Gastroesophageal sphincter (tissue), 4 donors: ENCODE measurements around the gene ITGA11. TPM values are rescaled to one million over a fixed set of nuclear protein-coding genes. Genes with fewer than 3 reads are reported as not detected.

Source experiments
- ATAC-seq: fragments of 150-250 bp; one replicate; pipeline ENCODE4 v1.9.1; 2016; ENCODE audit warnings: mild to moderate bottlenecking, moderate library complexity
- H3K27ac ChIP-seq, 4 donors: fragments of 200-600 bp; sonication (generic) in 3 of 4; 1 replicate in 3 of 4; 2 replicates in 1 of 4; pipeline ENCODE4 v1.5.1; 2016 to 2019
- H3K27me3 ChIP-seq: fragments of 200-600 bp; sonication (generic); one replicate; pipeline ENCODE4 v1.5.1; 2019
- H3K36me3 ChIP-seq, 2 donors: fragments of 200-600 bp; sonication (generic); one replicate each; pipeline ENCODE4 v1.5.1; 2019; ENCODE audit warnings: control low read depth in 1 of 2
- H3K4me1 ChIP-seq, 3 donors: fragments of 200-600 bp; sonication (generic); 1 replicate in 2 of 3; 2 replicates in 1 of 3; pipeline ENCODE4 v1.5.1; 2016 to 2019; ENCODE audit warnings: control low read depth in 2 of 3
- H3K4me3 ChIP-seq, 2 donors: fragments of 200-600 bp; sonication (generic); one replicate each; pipeline ENCODE4 v1.5.1; 2019; ENCODE audit warnings: mild to moderate bottlenecking in 1 of 2, moderate library complexity in 1 of 2
- H3K9me3 ChIP-seq, 3 donors: fragments of 200-600 bp; sonication (generic); one replicate each; pipeline ENCODE4 v1.5.1; 2017 to 2019; ENCODE audit warnings: control low read depth in 2 of 3
- EP300 ChIP-seq: sonication (generic); formaldehyde crosslinking; IDR thresholded peaks from one replicate; pipeline ENCODE4 v1.6.1; 2017; ENCODE audit warnings: antibody characterized with exemption, mild to moderate bottlenecking
- POLR2A ChIP-seq, 2 donors: fragments of 450-650 bp; IDR thresholded peaks; one replicate each; pipeline ENCODE4 v1.6.1; 2017; ENCODE audit warnings: antibody characterized with exemption in 2 of 2, mild to moderate bottlenecking in 2 of 2, moderate library complexity in 1 of 2
- POLR2AphosphoS5 ChIP-seq: sonication (generic); formaldehyde crosslinking; IDR thresholded peaks from one replicate; pipeline ENCODE4 v1.6.1; 2017; ENCODE audit warnings: antibody characterized with exemption
- WGBS, 2 donors: methylation state at CpG; one replicate each; pipeline ENCODE4 v1.1.5; 2018; ENCODE audit warnings: low coverage in 1 of 2; 5-methylcytosine and 5-hydroxymethylcytosine counted together
- total RNA-seq, 4 donors: library from RNA; depleted of rRNA; stranded (reverse); fragments of >200 nt; gene quantifications; one replicate each; pipeline ENCODE4 v1.1.0, GENCODE V29; 2016
- TF ChIP-seq, protein P1 (sequence below), 4 experiments: fragments of 200-600 bp in 2 of 4; fragments of 450-650 bp in 2 of 4; sonication (generic) in 1 of 4; IDR thresholded peaks; one replicate each; pipeline ENCODE4 v1.5.1; 2017 to 2019; ENCODE audit warnings: antibody characterized with exemption in 4 of 4, mild to moderate bottlenecking in 2 of 4, moderate library complexity in 2 of 4

The ITGA11 gene
- total RNA-seq, 4 donors from 2014 or later: 3.8 to 9.5 (median 6.7) TPM

DNA sequence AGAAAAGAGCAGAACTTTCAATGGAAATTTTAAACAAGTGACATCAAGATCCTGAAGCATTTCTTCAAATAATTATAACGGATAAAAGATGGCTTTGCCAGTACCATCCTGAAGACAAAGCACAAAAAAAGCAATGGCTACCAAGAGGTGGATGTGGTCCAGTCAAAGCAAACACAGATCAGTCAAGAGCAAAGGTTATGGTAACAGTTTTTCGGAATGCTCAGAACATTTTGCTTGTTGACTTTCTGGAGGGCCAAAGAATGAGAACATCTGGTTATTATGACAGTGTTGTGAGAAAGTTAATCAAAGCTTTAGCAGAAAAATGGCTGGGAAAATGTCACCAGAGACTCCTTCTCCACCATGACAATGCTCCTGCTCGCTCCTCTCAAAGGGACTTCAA lies 122.9 kb downstream of the ITGA11 start:
- no peak for ATAC-seq
- H3K9me3 ChIP-seq: no peaks in the 10 kb centered on the region
- WGBS, 2 donors: 47 to 55% methylated on average over 2 to 3 of the region's 3 CpGs
- peaks cover 12% of the 10 kb centered on the region for H3K27me3 ChIP-seq
- peaks cover 0 to 23% (median 3%) of the 10 kb centered on the region in 3 donors for H3K4me1 ChIP-seq
- no peak overlapping the region for H3K27ac ChIP-seq
- no peak for TF ChIP-seq POLR2AphosphoS5
- TF ChIP-seq, protein P1, sequence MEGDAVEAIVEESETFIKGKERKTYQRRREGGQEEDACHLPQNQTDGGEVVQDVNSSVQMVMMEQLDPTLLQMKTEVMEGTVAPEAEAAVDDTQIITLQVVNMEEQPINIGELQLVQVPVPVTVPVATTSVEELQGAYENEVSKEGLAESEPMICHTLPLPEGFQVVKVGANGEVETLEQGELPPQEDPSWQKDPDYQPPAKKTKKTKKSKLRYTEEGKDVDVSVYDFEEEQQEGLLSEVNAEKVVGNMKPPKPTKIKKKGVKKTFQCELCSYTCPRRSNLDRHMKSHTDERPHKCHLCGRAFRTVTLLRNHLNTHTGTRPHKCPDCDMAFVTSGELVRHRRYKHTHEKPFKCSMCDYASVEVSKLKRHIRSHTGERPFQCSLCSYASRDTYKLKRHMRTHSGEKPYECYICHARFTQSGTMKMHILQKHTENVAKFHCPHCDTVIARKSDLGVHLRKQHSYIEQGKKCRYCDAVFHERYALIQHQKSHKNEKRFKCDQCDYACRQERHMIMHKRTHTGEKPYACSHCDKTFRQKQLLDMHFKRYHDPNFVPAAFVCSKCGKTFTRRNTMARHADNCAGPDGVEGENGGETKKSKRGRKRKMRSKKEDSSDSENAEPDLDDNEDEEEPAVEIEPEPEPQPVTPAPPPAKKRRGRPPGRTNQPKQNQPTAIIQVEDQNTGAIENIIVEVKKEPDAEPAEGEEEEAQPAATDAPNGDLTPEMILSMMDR (IDR thresholded peaks at IDR 0.05): no peak
- no peak for TF ChIP-seq POLR2A (IDR thresholded peaks at IDR 0.05)
- no peak for TF ChIP-seq EP300
- H3K4me3 ChIP-seq: no peak overlapping the region
- H3K36me3 ChIP-seq: no peaks in the 10 kb centered on the region

DNA sequence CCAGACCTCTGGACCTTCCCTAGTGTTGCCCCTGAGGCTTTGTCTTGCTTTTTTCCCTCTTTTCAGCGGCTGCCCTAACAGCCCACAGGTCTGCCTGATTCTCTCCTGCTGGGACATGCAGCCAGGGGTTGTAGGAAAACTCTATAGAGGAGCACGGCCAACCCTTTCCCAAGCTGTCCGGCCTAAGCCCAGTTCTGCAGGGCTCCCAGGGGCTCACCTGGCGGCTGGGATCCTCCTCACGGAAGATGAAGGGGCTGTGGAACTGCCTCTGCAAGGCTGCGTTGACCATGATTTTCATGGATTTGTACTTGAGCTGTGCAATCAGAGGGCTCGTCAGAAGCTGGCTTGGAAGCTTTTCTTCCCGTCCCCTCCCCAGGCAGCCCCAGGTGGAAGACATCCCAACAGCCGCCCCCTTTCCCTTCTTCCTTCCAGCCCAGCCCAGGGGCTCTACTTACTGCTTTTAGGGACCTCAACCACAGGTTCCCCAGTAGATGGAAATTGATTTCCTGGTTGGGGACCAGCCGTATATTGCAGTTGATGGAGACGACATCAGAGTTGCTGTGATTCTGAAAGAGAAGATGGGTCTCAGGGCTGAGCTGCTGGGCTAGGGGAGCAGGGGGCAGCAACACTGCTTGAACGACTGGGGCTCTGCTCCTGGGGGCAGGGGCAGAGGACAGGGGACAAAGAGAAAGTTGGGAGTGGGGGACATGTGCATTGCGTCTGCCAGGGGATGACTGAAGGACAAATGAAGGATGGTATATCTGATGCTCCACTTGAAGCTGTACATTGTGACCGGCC lies 124.6 kb downstream of the ITGA11 start:
- Histone ChIP-seq H3K4me3 (no peak overlapping the region), H3K27ac (no peak overlapping the region), H3K9me3 (no peaks in the 10 kb centered on the region), H3K27me3 (no peaks in the 10 kb centered on the region), H3K4me1 (peaks cover 0 to 23% (median 3%) of the 10 kb centered on the region in 3 donors), H3K36me3 (no peaks in the 10 kb centered on the region)
- no peak for ATAC-seq
- TF ChIP-seq EP300: no peak
- 84 to 88% methylated on average over 5 to 7 of the region's 14 CpGs for WGBS, 2 donors

DNA sequence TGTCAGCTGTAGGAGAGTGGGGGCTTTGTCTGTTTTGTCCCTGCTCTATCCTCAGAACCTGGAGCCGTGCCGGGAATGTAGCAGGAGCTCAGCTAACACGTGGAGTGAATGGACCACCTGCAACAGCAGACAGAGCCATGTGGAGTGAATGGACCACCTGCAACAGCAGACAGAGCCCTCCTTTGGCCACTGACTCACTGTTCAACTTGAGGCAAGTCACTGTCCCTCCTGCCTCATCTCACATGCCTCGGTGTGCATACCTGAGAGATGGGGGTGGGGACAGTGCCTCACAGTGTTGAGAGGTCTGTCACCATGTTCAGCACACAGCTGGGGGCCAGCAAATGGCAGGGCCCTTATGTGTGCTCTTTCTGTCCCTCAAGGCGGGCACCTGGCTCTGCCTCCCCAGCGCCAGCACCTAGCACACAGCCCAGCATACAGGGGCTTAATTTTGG lies 126.5 kb downstream of the ITGA11 start:
- peaks cover 0 to 22% (median 3%) of the 10 kb centered on the region in 3 donors for H3K4me1 ChIP-seq
- H3K4me3 ChIP-seq: no peak overlapping the region
- no peaks in the 10 kb centered on the region for H3K9me3 ChIP-seq
- TF ChIP-seq, protein P1 (IDR thresholded peaks at IDR 0.05): no peak
- TF ChIP-seq EP300 (no peak), POLR2AphosphoS5 (no peak), POLR2A (IDR thresholded peaks at IDR 0.05) (no peak)
- H3K27me3 ChIP-seq: no peaks in the 10 kb centered on the region
- H3K27ac ChIP-seq: no peak overlapping the region
- H3K36me3 ChIP-seq: no peaks in the 10 kb centered on the region
- ATAC-seq: no peak
- WGBS, 2 donors: 40 to 60% methylated on average over 1 of the region's 6 CpGs

DNA sequence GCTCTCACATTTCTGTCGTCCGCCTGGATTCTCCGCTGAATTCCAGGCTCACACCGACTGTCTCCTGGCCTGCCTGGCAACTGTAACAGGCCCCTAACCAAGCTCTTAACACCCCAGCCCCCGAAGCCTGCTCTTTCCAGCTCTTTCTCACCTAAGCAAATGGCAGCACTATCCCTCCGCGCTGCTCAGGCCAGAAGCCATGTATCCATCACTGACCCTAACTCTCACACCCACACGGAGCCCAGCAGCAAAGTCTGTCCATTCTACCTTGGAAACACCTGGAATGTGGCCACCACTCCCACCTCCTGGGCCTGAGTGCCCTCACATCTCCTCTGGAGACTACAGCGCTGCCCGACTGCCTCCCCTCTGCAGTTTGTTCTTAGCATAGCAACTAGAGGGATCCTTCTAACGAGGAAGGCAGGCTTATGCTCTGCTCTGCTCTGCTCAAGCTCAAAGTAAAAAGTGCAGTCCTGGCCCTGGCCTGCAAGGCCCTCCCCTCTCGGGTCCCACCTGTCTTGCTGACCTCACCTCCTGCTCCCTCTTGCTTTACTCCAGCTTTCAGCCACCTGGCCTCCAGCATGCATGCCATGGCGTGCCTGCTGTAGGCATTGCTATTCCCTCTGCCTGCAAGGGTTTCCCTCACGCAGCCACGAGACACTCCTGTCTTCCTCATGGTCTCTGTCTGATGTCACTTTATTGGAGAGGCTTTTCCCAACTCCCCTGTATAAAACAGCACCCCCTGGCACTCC lies 127.2 kb downstream of the ITGA11 start:
- no peak for ATAC-seq
- Histone ChIP-seq H3K4me3 (no peak overlapping the region), H3K36me3 (no peaks in the 10 kb centered on the region), H3K27ac (no peak overlapping the region), H3K27me3 (no peaks in the 10 kb centered on the region), H3K4me1 (peaks cover 0 to 22% (median 5%) of the 10 kb centered on the region in 3 donors), H3K9me3 (no peaks in the 10 kb centered on the region)
- WGBS, 2 donors: 74 to 75% methylated on average over 9 to 10 of the region's 15 CpGs
- no peak for TF ChIP-seq EP300
- no peak for TF ChIP-seq POLR2AphosphoS5
- TF ChIP-seq, protein P1 (IDR thresholded peaks at IDR 0.05): no peak
- no peak for TF ChIP-seq POLR2A (IDR thresholded peaks at IDR 0.05)

DNA sequence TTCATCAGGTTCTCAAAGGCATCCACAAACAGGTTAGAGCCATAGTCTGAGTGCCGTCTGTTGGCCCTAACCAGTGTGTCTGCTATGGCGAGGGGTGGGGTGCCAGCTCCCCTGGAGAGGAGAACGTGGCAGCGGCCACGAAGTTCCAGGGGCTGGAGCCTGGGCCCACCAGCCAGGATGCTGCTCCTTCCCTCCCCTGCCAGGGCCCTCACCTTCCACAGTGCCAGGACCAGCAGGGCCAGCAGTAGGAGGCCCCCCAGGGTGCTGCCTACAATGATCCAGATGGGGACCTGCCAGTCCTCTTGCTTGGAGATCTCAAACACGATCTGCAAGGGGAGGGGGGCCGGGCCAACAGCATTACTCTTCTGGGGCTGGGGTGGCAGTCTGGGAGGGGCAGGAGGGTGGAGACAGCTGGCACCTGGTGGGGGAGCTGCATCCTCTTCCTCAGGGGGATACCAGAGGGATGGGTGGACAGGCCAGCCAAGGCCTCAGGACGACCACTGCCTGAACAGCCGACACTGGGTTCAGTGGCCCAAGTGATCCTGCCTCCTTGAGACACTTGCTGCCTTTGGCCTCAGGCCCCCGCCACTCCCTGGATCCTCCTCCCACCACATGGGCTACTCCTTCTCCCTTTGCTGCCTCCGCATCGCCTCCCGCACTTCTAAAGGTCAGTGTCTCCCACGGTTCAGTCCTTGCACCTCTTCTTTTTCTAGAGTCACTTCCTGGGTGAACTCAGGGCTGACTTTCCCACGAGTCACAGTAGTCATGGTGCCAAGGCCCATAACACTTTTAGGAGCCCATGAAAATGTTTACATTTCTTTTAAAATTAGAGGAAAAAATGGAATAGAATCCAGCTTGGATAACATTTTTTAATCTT lies 128.2 kb downstream of the ITGA11 start:
- TF ChIP-seq, protein P1 (IDR thresholded peaks at IDR 0.05): no peak
- TF ChIP-seq EP300 (no peak), POLR2AphosphoS5 (no peak), POLR2A (IDR thresholded peaks at IDR 0.05) (no peak)
- Histone ChIP-seq H3K9me3 (no peaks in the 10 kb centered on the region), H3K4me3 (no peak overlapping the region), H3K4me1 (peaks cover 6 to 31% (median 11%) of the 10 kb centered on the region in 3 donors), H3K27ac (no peak overlapping the region), H3K36me3 (no peaks in the 10 kb centered on the region), H3K27me3 (no peaks in the 10 kb centered on the region)
- no peak for ATAC-seq
- whole genome bisulfite sequencing, 2 donors: 75 to 79% methylated on average over 6 to 11 of the region's 15 CpGs
